H1 (cell line): Measurements from ENCODE around the gene PTPRD. TPM values are rescaled to one million over a fixed set of nuclear protein-coding genes. Genes with fewer than 3 reads are reported as not detected.

Source experiments
- CTCF ChIA-PET: fragments of 300-600 bp; sonication (Branson Sonifier 250); formaldehyde crosslinking; loops from one replicate; lab custom pipeline; 2021; ENCODE audit not compliant: partially characterized antibody; lab: Charles Lee
- POLR2A ChIA-PET: fragments of 300-600 bp; sonication (Branson Sonifier 250); formaldehyde crosslinking; loops from one replicate; lab custom pipeline; 2021; ENCODE audit warnings: inconsistent platforms; ENCODE audit not compliant: partially characterized antibody; lab: Charles Lee
- DNase-seq, 2 experiments: peaks; one replicate each; pipeline versions ENCODE4 v3.0.0 to v3.0.0-alpha.2; 2010 to 2022; ENCODE audit warnings: low spot score in 2 of 2, low read depth in 1 of 2, mixed read lengths in 1 of 2
- FAIRE-seq: peaks from 2 replicates; lab custom pipeline; 2011; peaks lifted over from hg19 to GRCh38; lab: Jason Lieb, UNC
- H2AFZ ChIP-seq: 2 replicates; pipeline ENCODE4 v1.8.1; 2012; ENCODE audit warnings: low read length, inconsistent platforms
- H2AK5ac ChIP-seq: 2 replicates; pipeline ENCODE4 v1.6.1; 2013; ENCODE audit warnings: low read depth, low read length
- H2BK120ac ChIP-seq: replicated peaks from 2 replicates; pipeline ENCODE3; 2013; ENCODE audit warnings: low read depth, low read length, inconsistent platforms
- H2BK12ac ChIP-seq: 2 replicates; pipeline ENCODE4 v1.6.1; 2013; ENCODE audit warnings: low read depth, low read length
- H2BK15ac ChIP-seq: 2 replicates; pipeline ENCODE4 v1.6.1; 2013; ENCODE audit warnings: low read length
- H2BK20ac ChIP-seq: 2 replicates; pipeline ENCODE4 v1.6.1; 2013; ENCODE audit warnings: low read length
- H2BK5ac ChIP-seq: 2 replicates; pipeline ENCODE4 v1.6.1; 2013; ENCODE audit warnings: low read depth, low read length
- H3K14ac ChIP-seq: 2 replicates; pipeline ENCODE4 v1.6.1; 2013; ENCODE audit warnings: inconsistent platforms; ENCODE audit not compliant: insufficient read length
- H3K18ac ChIP-seq: 2 replicates; pipeline ENCODE4 v1.6.1; 2013; ENCODE audit warnings: low read length; ENCODE audit errors: extremely low read depth
- H3K23ac ChIP-seq: 2 replicates; pipeline ENCODE4 v1.6.1; 2013; ENCODE audit warnings: inconsistent platforms; ENCODE audit not compliant: insufficient read length
- H3K23me2 ChIP-seq: 2 replicates; pipeline ENCODE4 v1.6.1; 2013; ENCODE audit warnings: low read depth, low read length
- H3K27ac ChIP-seq: 2 replicates; pipeline ENCODE4 v1.6.1; 2011; ENCODE audit warnings: low read depth, low read length, inconsistent platforms
- H3K27me3 ChIP-seq, 4 experiments: replicated peaks in 1 of 4; 1 replicate in 1 of 4; 2 replicates in 3 of 4; pipeline versions ENCODE4 v1.6.1 to v1.8.1; 2011 to 2013; ENCODE audit warnings: low read length in 3 of 4, mild to moderate bottlenecking in 3 of 4, inconsistent platforms in 2 of 4, mixed read lengths in 2 of 4, moderate library complexity in 1 of 4; ENCODE audit not compliant: control insufficient read depth in 3 of 4, insufficient read depth in 3 of 4; ENCODE audit errors: extremely low read depth in 1 of 4
- H3K36me3 ChIP-seq, 4 experiments: 2 replicates each; pipeline versions ENCODE4 v1.6.1 to v1.8.1; 2011 to 2013; ENCODE audit warnings: mild to moderate bottlenecking in 4 of 4, low read length in 3 of 4, moderate library complexity in 2 of 4, control low read depth in 1 of 4, inconsistent platforms in 1 of 4; ENCODE audit not compliant: insufficient read depth in 4 of 4, control insufficient read depth in 2 of 4
- H3K4ac ChIP-seq: replicated peaks from 2 replicates; pipeline ENCODE3; 2013; ENCODE audit warnings: low read length, low read depth, mixed read lengths, inconsistent platforms; ENCODE audit not compliant: insufficient read length
- H3K4me1 ChIP-seq, 4 experiments: replicated peaks in 1 of 4; 1 replicate in 1 of 4; 2 replicates in 3 of 4; pipeline versions ENCODE4 v1.6.1 to v1.8.1; 2011 to 2013; ENCODE audit warnings: low read length in 3 of 4, inconsistent platforms in 2 of 4, mixed read lengths in 1 of 4; ENCODE audit not compliant: insufficient read depth in 4 of 4, control insufficient read depth in 3 of 4
- H3K4me2 ChIP-seq, 2 experiments: 2 replicates each; pipeline versions ENCODE4 v1.6.1 to v1.8.1; 2011 to 2013; ENCODE audit warnings: low read depth in 2 of 2, low read length in 2 of 2, control low read depth in 1 of 2, inconsistent platforms in 1 of 2, mild to moderate bottlenecking in 1 of 2; ENCODE audit not compliant: insufficient read depth in 1 of 2
- H3K4me3 ChIP-seq, 4 experiments: fragments of 200-600, 300-600 bp in 1 of 4; sonication (generic), shearing (Covaris generic), sonication (Bioruptor Twin) in 1 of 4; 2 replicates each; pipeline versions ENCODE4 v1.5.1 to v1.8.1; 2011 to 2016; ENCODE audit warnings: low read length in 4 of 4, low read depth in 3 of 4, control low read depth in 2 of 4, inconsistent platforms in 2 of 4, mild to moderate bottlenecking in 2 of 4, mixed read lengths in 1 of 4, moderate library complexity in 1 of 4; ENCODE audit not compliant: insufficient read depth in 2 of 4; ENCODE audit errors: extremely low read depth in 1 of 4
- H3K56ac ChIP-seq: replicated peaks from 2 replicates; pipeline ENCODE3; 2013; ENCODE audit warnings: low read depth, mild to moderate bottlenecking, mixed read lengths, low read length, inconsistent platforms; ENCODE audit not compliant: insufficient read length
- H3K79me1 ChIP-seq: 2 replicates; pipeline ENCODE4 v1.6.1; 2013; ENCODE audit warnings: low read depth, low read length, control low read depth
- H3K79me2 ChIP-seq, 2 experiments: 2 replicates each; pipeline versions ENCODE4 v1.6.1 to v1.8.1; 2012 to 2013; ENCODE audit warnings: low read length in 2 of 2, mild to moderate bottlenecking in 2 of 2, inconsistent platforms in 1 of 2; ENCODE audit not compliant: insufficient read depth in 2 of 2, control insufficient read depth in 1 of 2
- H3K9ac ChIP-seq, 4 experiments: replicated peaks in 1 of 4; 1 replicate in 1 of 4; 2 replicates in 3 of 4; pipeline versions ENCODE4 v1.6.1 to v1.8.1; 2011 to 2013; ENCODE audit warnings: low read depth in 3 of 4, low read length in 3 of 4, control low read depth in 2 of 4, mild to moderate bottlenecking in 2 of 4, moderate library complexity in 2 of 4, inconsistent platforms in 1 of 4; ENCODE audit errors: extremely low read depth in 1 of 4
- H3K9me3 ChIP-seq, 2 experiments: 2 replicates each; pipeline versions ENCODE4 v1.6.1 to v1.8.1; 2012 to 2013; ENCODE audit warnings: mild to moderate bottlenecking in 2 of 2, moderate library complexity in 2 of 2, control low read depth in 1 of 2, inconsistent platforms in 1 of 2, low read depth in 1 of 2, low read length in 1 of 2, mixed read lengths in 1 of 2; ENCODE audit not compliant: insufficient read depth in 2 of 2
- H4K20me1 ChIP-seq, 2 experiments: replicated peaks in 1 of 2; 2 replicates each; pipeline versions ENCODE3 to v1.8.1; 2011 to 2013; ENCODE audit warnings: inconsistent platforms in 2 of 2, low read length in 2 of 2, mild to moderate bottlenecking in 1 of 2; ENCODE audit not compliant: insufficient read depth in 2 of 2, control insufficient read depth in 1 of 2
- H4K5ac ChIP-seq: 2 replicates; pipeline ENCODE4 v1.6.1; 2013; ENCODE audit warnings: low read length, low read depth, mixed read lengths, inconsistent platforms; ENCODE audit not compliant: insufficient read length
- H4K8ac ChIP-seq: 2 replicates; pipeline ENCODE4 v1.8.0; 2013; ENCODE audit warnings: mild to moderate bottlenecking, moderate library complexity, low read length, inconsistent platforms; ENCODE audit not compliant: insufficient read depth; ENCODE audit errors: extremely low read depth
- H4K91ac ChIP-seq: replicated peaks from 2 replicates; pipeline ENCODE3; 2013; ENCODE audit warnings: low read length, mixed read lengths, inconsistent platforms; ENCODE audit not compliant: insufficient read length
- JUND ChIP-seq: IDR thresholded peaks from 2 replicates; pipeline ENCODE4 v1.6.1; 2011; ENCODE audit warnings: mild to moderate bottlenecking, improper control_type of control experiment, low read length
- RAD21 ChIP-seq, 2 experiments: IDR thresholded peaks in 1 of 2; conservative IDR thresholded peaks in 1 of 2; 2 replicates each; pipeline ENCODE4 v1.6.1; 2011; ENCODE audit warnings: low read depth in 2 of 2, low read length in 2 of 2, improper control_type of control experiment in 1 of 2, inconsistent platforms in 1 of 2, mild to moderate bottlenecking in 1 of 2, moderate library complexity in 1 of 2
- SAP30 ChIP-seq: fragments of 300-600 bp; sonication (generic); IDR thresholded peaks from 2 replicates; pipeline ENCODE4 v1.7.1; 2012; ENCODE audit warnings: low read length, moderate library complexity, mild to moderate bottlenecking, inconsistent platforms; ENCODE audit not compliant: insufficient read depth, insufficient replicate concordance
- WGBS, 2 experiments: shearing (Covaris generic) in 1 of 2; methylation state at CpG; one replicate each; pipeline versions ENCODE4 v1.1.6 to v1.1.7; 2013 to 2015; ENCODE audit warnings: low lambda C conversion rate in 2 of 2, mixed read lengths in 2 of 2, inconsistent platforms in 1 of 2, low coverage in 1 of 2, missing lambda C conversion rate in 1 of 2; ENCODE audit not compliant: insufficient replicate concordance in 2 of 2, insufficient coverage in 1 of 2, insufficient read length in 1 of 2; ENCODE audit errors: extremely low coverage in 1 of 2, missing lambda C conversion rate in 1 of 2; 5-methylcytosine and 5-hydroxymethylcytosine counted together
- polyA plus RNA-seq, 7 experiments: library from polyadenylated mRNA; depleted of rRNA in 3 of 7; stranded (reverse) in 5 of 7; unstranded in 2 of 7; fragments of >200 nt in 5 of 7; fragments of 200-250 nt in 2 of 7; gene quantifications; 1 replicate in 5 of 7; 2 replicates in 1 of 7; 4 replicates in 1 of 7; pipeline versions ENCODE4 v1.2.1 to v1.2.3, GENCODE V29; 2011 to 2013; ENCODE audit warnings: missing spikeins in 2 of 7, mixed read lengths in 2 of 7
- total RNA-seq: library from RNA; stranded (reverse); fragmentation: NEBNext Ultra II Directional; extraction: Animal tissue kit (Norgen Biotek cat#: 25700); gene quantifications from 2 replicates; pipeline ENCODE4 v1.2.1, GENCODE V29; 2021

Gene PTPRD
- total and polyA plus RNA-seq, 2 of the 8 experiments (the other 6 are each of a cell fraction or from before 2014, with no cell fraction given): 17.2 to 77.0 TPM

GRCh38 chr9:9133526-9133925 is 1479.3 kb downstream of the PTPRD start:
- no peak for FAIRE-seq
- Histone ChIP-seq H4K20me1 (no peaks in the 10 kb centered on the region), H2BK5ac (no peak overlapping the region)

More at GRCh38 chr9:9133526-9133925, 1479.3 kb downstream of the PTPRD start:
- ChIA-PET POLR2A (no interaction called here), CTCF (no interaction called here)
- H4K5ac ChIP-seq: no peak overlapping the region
- no peak overlapping the region for H2BK15ac ChIP-seq
- TF ChIP-seq JUND (no peak), SAP30 (no peak), RAD21 (IDR thresholded peaks at IDR 0.05 in 1 of 2, conservative IDR thresholded peaks at IDR 0.05 in 1 of 2; ENCODE audit: low read depth in 2 of 2, low read length in 2 of 2) (no peak)
- H3K27ac ChIP-seq: no peak overlapping the region
- H2BK20ac ChIP-seq: no peak overlapping the region
- no peak overlapping the region for H2BK12ac ChIP-seq
- no peaks in the 10 kb centered on the region for H3K23me2 ChIP-seq
- no peak overlapping the region for H3K9ac ChIP-seq
- no peaks in the 10 kb centered on the region for H3K4me1 ChIP-seq
- no peaks in the 10 kb centered on the region for H3K79me2 ChIP-seq
- no peak overlapping the region for H3K23ac ChIP-seq
- no peak for DNase-seq
- H3K4me3 ChIP-seq: no peak overlapping the region
- no peaks in the 10 kb centered on the region for H3K36me3 ChIP-seq
- H3K27me3 ChIP-seq: no peaks in the 10 kb centered on the region
- no peaks in the 10 kb centered on the region; a peak in 1 of 4 replicates for H3K9me3 ChIP-seq
- H3K4me2 ChIP-seq: no peak overlapping the region
- H3K18ac ChIP-seq: no peak overlapping the region
- no peak overlapping the region; the same call in 1 of the 2 replicates for H2AFZ ChIP-seq
- H4K8ac ChIP-seq: no peak overlapping the region
- H3K79me1 ChIP-seq: no peaks in the 10 kb centered on the region
- no peak overlapping the region for H2BK120ac ChIP-seq
- no peak overlapping the region for H2AK5ac ChIP-seq
- no peak overlapping the region for H4K91ac ChIP-seq
- H3K56ac ChIP-seq: no peak overlapping the region
- H3K14ac ChIP-seq: no peak overlapping the region
- no peak overlapping the region for H3K4ac ChIP-seq
- WGBS, 2 experiments: 85% methylated on average over 3 of the region's 3 CpGs; no CpG with 5 or more reads in 1 of the 2 experiments
